ENCODE data around the gene AK8. TPM values are rescaled to one million over a fixed set of nuclear protein-coding genes. Genes with fewer than 3 reads are reported as not detected.

AK8 gene
- total RNA-seq, 1 donor from 2014 or later: 0.13 TPM

DNA sequence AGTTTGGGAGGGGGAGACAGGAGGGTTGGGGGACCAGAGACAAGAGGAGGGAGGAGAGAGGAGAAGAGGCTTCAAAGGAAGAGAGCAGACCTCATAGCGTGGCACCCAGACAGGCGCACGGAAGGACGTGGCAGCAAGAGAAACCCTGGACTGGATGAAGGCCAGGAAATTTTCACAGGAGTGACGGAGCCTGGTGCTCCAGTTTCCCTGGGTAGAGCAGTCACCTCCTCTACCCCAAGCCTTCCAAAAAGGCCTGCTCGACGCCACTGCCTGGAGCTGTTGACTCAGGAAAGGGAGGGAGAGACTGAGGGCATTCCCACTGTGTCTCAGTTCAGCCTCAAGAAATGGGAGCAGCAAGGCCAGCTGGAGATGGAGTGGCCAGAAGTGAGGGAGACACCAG lies 19.3 kb downstream of the AK8 start:
- DNase-seq (ENCODE audit: low read depth): no peak

DNA sequence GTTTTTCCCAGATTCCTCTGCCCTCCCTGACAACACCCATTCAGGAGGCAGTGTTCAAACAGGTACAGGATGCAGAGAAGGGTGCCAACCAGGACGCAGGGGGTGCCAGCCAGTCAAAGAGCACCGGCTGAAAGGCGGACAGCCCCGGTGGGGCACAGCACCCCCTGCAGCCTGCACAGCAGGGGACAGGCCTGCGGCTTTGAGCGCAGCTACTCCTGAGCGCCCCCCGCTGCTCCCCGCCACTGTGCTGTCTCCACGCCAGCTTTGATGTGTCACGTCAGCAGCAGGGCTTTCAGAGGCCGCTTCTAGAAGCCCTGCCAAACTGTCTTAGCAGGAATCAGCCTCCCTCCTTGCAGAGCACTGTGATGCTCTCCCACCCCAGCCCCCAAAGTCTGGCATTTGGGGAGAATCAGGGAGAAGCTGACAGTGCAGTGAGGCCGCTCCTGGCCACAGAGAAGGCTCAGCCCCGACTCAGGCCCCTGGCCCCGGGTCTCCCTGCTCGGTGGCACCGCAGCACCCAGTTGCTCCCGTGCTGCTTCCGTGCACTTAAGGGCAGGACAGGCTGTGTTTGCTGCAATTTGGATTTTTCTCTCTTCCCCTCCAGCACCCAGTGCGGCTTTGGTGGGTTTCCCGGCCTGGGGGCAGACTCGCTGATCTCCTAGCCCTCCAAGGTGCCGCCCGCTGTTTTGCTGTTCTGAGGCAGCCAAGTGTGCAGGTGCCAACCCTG lies 20.3 kb downstream of the AK8 start:
- no peak for DNase-seq (ENCODE audit: low read depth)

DNA sequence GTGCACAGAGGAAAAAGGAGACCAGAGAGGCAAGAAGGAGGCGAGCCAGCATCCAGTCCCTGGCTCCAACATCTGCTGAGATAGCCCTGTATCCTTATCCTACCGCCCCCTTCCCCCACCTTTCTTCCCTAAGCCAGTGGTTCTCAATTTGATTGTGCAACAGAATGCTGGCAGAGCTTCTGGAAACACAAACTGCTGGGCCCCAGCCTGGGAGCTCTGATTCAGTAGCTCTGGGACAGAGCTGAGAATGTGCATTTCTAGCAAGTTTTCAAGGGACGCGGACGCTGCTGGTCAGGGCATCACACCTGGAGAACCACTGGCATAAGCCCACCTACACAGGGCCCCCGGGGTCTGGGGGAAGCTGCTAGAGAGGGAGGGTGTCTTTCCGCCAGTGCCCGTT lies 21.1 kb downstream of the AK8 start:
- DNase-seq (ENCODE audit: low read depth): peak; percentile 31

DNA sequence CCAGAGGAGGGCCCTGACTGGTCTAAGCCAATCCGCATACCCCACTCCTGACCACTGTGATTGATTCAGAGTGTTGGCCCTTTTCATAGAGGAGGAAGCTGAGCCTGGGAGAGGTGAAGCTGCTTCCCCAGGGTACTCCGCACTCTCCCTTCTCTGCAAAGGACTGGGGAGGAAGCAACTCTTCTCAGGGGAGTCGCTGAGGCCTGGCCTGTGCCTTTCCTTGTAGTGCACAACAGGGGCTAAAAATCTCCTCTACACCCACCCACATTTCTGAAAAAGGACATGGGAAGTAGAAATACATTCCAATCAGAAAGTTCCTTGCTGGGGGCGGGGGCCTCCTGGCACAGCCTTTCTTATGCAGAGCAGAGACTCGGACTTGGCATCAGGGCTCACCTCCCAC lies 22.2 kb downstream of the AK8 start:
- no peak for DNase-seq (ENCODE audit: low read depth)

DNA sequence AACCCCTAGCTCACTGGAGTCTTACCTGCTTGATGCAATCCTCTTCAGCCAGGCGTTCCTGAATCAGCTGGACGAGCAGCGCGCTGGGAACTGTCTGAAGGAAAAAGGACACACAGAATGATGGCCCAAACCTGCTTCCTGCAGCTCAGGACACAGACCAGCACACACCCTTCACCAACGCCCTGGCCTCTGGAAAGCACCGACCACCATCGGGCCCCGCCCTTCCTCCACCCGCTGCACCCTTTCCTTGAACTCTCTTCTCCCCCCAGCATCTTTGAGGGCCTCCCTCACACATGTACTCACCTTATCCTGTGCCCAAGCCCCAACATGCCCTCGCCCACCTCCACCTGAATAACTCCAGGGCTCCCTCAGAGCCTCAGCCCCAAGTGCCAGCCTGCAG lies 23.3 kb downstream of the AK8 start:
- no peak for DNase-seq (ENCODE audit: low read depth)

DNA sequence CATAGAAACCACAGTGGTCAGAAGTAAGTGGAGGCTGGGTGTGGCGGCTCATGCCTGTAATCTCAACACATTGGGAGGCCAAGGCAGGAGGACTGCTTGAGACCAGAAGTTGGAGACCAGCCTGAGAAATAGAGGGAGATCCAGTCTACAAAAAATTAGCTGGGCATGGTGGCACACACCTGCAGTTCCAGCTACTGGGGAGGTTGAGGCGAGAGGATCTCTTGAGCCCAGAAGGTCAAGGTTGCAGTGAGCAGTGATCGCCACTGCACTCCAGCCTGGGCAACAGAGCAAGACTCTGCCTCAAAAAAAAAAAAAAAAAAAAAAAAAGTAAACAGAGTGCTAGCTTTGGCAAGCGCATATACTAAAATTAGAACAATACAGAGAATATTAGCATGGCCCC lies 24.6 kb downstream of the AK8 start:
- DNase-seq (ENCODE audit: low read depth): no peak

DNA sequence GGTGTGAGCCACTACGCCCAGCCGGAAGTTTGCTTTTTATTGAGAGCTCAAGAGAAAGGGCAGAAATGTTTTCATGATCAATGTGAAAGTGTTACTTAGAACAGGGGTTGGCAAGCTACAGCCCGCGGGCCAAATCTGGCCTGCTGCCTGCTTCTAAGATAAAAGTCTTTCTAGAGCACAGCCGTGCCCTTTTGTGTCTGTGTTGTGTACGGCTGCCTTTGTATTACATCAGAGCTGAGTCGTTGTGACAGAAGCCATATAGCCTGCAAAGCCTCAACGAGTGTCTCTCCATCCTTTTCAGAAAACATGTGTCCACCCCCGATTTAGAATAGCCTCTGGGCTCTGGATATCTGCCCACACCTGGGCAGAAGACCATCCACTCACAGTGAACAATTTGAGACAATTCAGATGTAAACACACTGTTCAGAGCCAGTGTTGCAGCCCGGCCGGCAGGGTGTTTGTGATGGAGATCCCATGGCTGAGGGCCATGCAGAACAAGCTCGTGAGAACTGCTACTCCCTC lies 28.8 kb downstream of the AK8 start:
- no peak for DNase-seq (ENCODE audit: low read depth)

DNA sequence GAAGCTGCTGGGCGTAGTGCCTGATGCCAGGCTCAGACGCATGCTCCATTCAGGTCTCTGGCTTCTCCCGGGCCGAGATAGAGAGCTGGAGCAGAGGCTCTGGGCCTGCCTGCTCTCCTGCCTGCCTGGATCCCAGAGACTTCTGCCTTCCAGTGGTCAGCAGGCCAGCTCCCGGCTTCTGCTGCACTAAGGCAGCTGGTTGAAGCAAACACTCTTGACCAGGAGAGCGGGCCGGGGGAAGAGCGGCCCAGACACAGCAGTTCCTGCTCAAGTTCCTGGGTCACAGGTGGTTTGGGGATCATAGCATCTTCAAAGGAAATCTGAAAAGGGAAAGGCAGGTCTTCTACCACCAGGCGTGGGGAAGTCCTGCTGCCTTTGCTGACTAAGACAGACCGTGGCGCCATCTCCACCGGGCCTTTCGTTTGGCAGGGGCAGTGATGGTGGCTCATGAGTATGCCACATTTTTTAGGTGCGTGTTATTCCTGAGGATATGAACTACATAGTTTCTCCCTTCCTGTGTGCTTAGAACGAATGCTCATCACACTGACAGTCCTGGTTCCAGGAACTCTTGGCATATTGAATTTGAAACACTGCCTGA lies 31.1 kb downstream of the AK8 start:
- DNase-seq (ENCODE audit: low read depth): no peak

DNA sequence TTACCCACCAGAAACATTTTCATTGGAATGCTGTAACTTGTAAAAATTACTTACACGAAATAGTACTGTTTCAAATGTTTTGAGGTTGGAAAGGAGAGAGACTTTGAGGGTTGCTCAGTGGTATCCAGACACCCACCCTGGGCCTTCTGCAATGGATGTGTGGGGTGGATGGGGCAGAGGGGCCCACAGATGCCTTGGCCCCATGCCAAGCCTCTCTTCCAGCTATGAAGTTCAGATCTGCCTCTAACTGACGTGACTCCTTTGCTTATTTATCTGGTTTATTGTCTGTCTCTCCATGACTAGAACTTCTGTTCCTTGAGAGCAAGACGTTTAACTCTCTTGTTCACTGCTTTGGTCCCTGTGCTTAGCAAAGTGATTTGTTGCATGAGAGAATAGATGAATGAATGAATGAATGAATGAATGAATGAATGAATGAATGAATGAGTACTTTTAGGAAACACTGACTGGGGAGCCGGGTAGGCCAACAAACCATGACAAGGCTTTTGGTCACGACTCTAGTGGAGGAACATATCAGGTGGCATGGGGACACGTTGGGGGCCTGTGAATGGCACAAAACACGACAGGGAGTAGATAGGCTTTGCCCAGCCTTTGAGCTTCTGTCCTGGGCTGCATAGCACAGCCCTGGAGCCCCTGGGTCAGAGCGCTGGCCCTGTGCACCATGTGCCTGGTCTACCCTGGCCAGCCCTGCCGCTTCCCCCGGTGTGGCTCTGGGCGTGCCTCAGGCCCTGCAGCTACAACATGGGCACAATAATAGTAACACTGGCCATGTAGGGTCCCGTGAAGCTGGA lies 31.8 kb downstream of the AK8 start:
- no peak for DNase-seq (ENCODE audit: low read depth)

DNA sequence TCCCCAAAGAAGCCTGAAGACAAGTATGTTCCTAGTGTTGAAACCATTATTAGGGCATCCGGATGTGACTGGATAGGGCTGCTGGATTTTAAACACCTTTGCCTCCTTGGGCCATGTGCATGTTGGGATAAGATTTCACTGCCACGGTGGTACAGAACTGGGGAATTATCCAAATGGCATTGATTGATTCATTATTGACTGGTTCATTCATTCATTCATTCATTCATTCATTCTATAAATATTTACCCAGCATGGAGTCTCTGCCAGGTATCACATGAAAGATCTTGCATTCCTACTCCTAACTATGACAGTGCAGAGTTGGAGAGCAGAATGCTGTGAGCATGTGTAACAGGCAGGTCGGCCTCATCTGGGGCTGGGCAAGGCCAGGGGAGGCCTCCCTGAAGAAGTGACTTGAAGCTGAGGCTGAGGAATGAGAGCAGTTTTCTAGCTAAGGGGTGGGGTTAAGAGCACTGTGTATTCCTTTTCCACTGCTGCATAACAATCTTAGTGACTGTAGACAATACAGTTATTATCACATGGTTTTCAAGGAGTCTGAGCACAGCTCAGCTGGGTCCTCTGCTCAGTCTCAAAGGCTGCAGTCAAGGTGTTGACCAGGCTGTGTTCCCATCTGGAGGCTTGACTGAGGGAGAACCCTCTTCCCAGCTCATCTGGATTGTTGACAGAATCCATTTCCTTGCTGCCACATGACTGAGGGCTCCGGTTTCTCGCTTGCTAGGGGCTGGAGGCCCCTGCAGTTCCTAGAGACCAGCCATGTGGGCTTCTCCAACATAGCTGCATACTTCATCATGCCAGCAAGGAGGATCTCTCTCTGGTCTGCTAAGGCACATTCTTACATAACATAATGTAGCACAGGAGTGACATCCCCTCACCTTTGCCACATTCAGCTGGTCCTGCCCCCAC lies 35.7 kb downstream of the AK8 start:
- DNase-seq (ENCODE audit: low read depth): no peak

DNA sequence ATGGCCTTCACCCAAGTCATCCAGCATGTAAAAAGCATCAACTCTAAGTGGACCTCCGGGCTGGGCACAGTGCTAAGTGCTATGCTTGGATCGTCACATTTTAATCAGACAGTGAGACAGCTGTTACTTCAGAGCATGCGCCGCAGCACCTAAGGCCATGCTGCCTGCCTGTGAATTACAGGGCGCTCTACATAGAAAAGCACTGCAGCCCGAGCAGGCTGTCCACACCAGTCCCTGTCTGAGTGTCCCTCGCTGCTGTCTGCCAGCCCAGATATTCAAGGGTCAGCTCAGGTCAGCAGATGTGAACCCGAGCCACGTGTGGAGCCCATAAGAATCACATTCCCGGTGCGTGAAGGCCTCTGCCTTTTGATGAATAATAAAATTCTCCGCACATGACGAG lies 37.1 kb downstream of the AK8 start:
- DNase-seq (ENCODE audit: low read depth): peak; percentile 2

DNA sequence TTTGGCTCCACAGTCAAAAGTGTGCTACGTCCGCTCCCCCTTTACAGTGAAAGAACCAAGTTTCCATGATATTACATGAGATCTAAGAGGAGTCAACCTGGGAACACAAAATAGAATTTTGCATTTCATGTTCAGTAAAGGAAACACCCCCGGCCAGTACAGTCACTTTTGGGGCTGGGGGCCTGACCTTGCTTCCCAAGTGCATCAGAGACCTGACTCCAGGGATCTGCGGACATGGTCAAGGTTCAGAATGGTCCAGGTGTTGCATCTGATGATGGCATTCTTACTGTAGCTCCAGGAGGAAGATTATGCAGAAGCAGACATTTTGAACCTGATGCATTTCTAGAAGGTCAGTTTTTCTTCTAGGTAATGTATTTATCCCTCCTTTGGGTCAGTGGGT lies 39.8 kb downstream of the AK8 start:
- DNase-seq (ENCODE audit: low read depth): no peak

DNA sequence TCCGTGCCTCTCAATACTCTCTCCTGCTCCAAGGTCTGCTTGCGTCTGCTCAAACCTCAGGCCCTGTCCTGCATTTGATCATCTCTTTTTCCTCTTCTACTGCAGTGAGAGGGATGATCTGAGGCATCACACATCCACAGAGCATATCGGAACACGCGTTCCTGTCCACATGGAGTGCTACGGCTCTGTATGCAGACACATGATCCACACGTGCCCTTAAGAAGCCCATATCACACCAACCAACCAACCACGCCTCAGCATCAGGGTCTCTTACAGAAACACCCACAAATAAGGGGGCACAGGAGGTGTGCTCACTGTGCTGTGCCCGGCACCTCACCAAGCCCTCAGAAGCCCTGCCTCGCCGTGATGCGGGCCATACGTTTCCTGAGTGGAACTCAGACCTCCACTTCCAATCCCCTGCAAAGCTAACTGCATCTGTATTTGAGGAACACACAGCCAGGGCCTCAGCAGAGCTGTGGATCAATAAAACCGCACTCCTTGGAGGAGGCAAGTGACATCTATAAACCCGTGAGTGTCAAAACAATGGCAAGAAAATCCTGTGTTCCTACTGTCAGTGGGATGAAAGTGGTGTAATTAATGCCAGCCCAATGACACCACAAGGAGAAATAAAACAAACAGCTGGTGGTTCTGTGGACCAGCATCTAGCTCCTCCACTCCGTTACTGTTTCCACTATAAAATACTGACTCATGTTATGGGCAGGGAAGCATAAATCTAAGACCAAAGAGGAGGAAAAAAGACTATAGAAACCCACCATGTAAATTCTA lies 40.4 kb downstream of the AK8 start:
- DNase-seq (ENCODE audit: low read depth): no peak

DNA sequence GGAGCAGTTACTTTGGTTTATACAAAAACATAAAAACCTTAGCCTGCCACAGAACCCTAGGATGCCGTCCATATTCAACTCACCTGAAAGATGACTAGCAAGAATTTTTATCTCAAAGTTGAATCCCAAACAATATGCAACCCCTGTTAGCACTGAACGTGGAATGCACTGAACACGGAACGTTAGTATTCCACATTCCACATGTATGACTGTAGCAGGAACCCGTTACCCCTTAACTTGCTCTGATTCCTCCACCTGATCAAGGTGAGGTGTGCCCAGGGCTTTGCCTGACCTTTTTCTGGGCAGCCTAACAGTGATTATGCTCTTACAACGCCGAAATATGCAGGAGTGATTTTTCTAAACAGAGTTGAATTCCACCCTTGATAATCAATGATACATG lies 43.7 kb downstream of the AK8 start:
- no peak for DNase-seq (ENCODE audit: low read depth)

DNA sequence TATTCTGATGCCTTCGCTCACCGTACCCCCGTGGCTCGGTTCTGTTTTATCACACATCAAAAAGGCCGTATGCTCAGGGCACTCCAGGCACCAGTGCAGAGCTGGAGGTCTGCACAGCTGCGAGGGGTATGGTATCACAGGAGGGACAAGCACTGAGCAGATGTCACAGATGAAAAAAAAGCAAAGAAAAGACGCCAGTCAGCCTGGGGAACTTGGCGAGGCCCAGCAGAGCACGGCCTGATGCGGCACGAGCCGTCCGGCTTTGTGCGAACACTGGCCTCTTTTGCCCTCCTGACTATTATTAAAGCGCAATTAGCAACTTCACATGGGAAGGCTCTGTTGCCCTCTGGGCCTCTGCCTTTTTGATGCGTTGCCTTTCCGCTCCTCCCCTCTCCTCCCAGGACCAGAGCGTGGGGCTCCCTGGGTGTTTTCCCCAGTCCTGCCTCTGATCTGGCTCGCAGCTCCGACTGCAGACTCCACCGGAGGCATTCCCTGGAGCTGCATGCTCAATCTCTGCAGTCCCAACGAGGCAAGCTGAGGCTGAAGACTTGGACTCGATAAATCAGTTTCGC lies 44.4 kb downstream of the AK8 start:
- no peak for DNase-seq (ENCODE audit: low read depth)

DNA sequence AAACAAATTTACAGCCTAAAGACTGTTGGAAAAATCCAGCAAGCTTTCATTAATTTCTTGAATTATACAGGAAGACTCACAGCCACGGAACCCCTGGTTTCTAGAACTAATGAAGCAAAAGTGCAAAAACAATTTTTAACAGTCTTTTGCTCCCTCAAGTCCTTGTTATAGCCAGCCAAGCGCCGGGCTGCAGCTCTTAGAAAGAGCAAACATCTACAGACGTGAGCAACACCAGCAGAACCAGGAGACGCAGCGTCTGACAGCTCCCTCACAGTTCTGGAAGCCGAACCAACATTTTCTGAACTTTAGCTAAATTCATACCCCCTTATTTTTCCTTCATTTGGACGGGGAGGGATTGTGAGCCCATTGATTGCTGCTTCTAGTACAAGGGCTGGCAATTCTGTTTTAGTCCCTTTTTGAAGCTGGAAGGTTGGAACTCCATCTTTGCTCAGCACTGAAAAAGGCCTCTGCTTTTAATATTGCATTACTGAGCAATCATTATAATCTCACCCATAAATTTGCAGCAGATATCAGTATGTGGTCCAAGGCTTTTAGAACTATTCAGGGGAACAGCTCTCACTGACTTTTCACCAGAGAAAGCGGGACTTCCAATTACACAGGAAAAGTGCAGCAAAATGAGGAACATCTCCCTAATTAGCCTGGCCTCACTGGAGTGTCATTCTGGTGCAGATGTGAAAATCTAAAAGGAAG lies 45.8 kb downstream of the AK8 start:
- DNase-seq (ENCODE audit: low read depth): no peak

DNA sequence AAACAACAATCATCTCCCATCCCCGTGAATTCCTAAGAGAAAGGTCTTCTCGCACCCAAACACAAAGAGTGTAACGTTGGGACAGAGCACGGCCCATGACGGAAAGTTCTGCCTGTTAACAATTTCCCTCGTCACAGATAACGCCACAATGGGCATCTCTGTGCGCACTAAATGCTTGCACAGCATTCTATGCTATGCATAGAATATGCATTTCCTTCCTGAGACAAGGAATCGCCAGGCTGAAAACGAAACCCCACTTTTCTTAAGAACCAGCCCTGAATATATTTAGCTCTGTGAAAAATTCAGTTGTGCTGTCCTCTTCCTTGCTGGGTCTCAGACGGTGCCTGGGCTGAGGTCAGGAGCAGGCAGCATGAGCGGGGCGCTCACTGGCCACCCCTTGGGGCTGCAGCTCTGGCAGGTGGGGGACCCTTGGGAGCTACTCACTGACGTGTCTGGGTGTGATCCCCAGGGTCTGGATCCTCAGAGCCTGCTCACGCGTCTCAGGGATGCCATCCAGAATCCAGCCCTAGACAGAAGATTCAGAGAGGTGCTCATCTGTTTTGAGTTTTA lies 49.8 kb downstream of the AK8 start:
- DNase-seq (ENCODE audit: low read depth): no peak

DNA sequence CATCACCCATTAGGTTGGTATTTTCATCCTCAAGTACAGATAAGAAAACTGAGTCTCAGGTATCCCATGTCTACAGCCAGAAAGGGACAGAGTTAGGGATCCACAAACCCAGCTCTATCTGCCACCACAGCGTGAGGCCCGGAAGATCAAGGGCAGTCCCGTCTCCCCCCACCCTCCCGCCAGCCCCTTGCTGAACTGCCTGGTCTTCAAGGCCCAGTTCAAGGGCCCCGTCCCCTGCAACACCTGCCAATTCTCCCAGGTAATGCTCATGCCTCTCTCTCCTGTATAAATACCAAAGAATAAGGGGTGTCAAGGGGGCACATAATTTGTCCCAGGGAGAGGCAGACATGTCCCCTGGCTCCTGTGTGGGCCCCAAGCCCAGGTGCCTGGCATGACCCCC lies 50.7 kb downstream of the AK8 start:
- DNase-seq (ENCODE audit: low read depth): no peak

Measured in myocyte (in vitro differentiated cells).